Thoracic aorta (tissue), 2 donors: ENCODE data around the gene SLC39A5. TPM values are rescaled to one million over a fixed set of nuclear protein-coding genes. Genes with fewer than 3 reads are reported as not detected.
"Not testable (repeated sequence)": the region's sequence is repeated elsewhere in the genome, so short reads cannot be mapped to it uniquely, and the experiment has no call there.

Experiments used
- ATAC-seq: fragments of 150-250 bp; one replicate; pipeline ENCODE4 v1.8.0; 2017; ENCODE audit warnings: low read depth; ENCODE audit not compliant: insufficient number of reproducible peaks, low FRiP score
- DNase-seq: peaks from one replicate; pipeline ENCODE4 v3.0.0-alpha.2; 2020; ENCODE audit warnings: low spot score
- H3K27ac ChIP-seq, 2 donors: fragments of 200-600 bp; sonication (generic); 1 replicate in 1 of 2; 2 replicates in 1 of 2; pipeline ENCODE4 v1.5.1; 2016; ENCODE audit warnings: mild to moderate bottlenecking in 2 of 2, moderate library complexity in 2 of 2
- H3K27me3 ChIP-seq: fragments of 200-600 bp; sonication (generic); replicated peaks from 2 replicates; pipeline ENCODE4 v1.6.0; 2016; ENCODE audit warnings: mild to moderate bottlenecking; ENCODE audit not compliant: insufficient read depth
- H3K36me3 ChIP-seq: fragments of 200-600 bp; sonication (generic); one replicate; pipeline ENCODE4 v1.5.1; 2016
- H3K4me1 ChIP-seq, 2 donors: fragments of 200-600 bp; sonication (generic); 1 replicate in 1 of 2; 2 replicates in 1 of 2; pipeline versions ENCODE4 v1.5.1 to v1.6.0; 2016; ENCODE audit warnings: low read depth in 2 of 2, mild to moderate bottlenecking in 1 of 2; ENCODE audit not compliant: control insufficient read depth in 1 of 2
- H3K4me3 ChIP-seq: fragments of 200-600 bp; sonication (generic); 2 replicates; pipeline ENCODE4 v1.5.1; 2016; ENCODE audit warnings: mild to moderate bottlenecking
- H3K9me3 ChIP-seq: fragments of 200-600 bp; sonication (generic); 2 replicates; pipeline ENCODE4 v1.5.1; 2016
- CTCF ChIP-seq: fragments of 200-600 bp; sonication (generic); IDR thresholded peaks from one replicate; pipeline ENCODE4 v1.5.1; 2019; ENCODE audit warnings: antibody characterized with exemption
- total RNA-seq, 2 donors: library from RNA; depleted of rRNA; stranded (reverse); fragments of >200 nt; gene quantifications; one replicate each; pipeline versions ENCODE4 v1.1.0 to v1.2.3, GENCODE V29; 2016

SLC39A5 gene
- total RNA-seq, 2 donors from 2014 or later, result not detected

GRCh38 chr12:56260380-56260779 is 30.5 kb downstream of the SLC39A5 start:
- no peak overlapping the region for H3K4me3 ChIP-seq
- ATAC-seq (no peak), DNase-seq (no peak)
- H3K27ac ChIP-seq, result no peak overlapping the region
- no peaks in the 10 kb centered on the region for H3K9me3 ChIP-seq
- peaks cover 4% of the 10 kb centered on the region for H3K36me3 ChIP-seq
- H3K27me3 ChIP-seq, result no peaks in the 10 kb centered on the region
- peaks cover 13 to 30% of the 10 kb centered on the region in 2 donors for H3K4me1 ChIP-seq
- no peak for TF ChIP-seq CTCF

GRCh38 chr12:56260921-56261320 is 31.1 kb downstream of the SLC39A5 start:
- Histone ChIP-seq H3K4me3 (no peak overlapping the region), H3K27me3 (no peaks in the 10 kb centered on the region), H3K36me3 (no peaks in the 10 kb centered on the region), H3K9me3 (no peaks in the 10 kb centered on the region), H3K4me1 (peaks cover 13 to 25% of the 10 kb centered on the region in 2 donors), H3K27ac (no peak overlapping the region)
- no peak for ATAC-seq
- TF ChIP-seq CTCF, result no peak
- no peak for DNase-seq

GRCh38 chr12:56261503-56262232 is 31.8 kb downstream of the SLC39A5 start:
- no peak overlapping the region for H3K27ac ChIP-seq
- DNase-seq (no peak), ATAC-seq (no peak)
- TF ChIP-seq CTCF, result no peak
- H3K27me3 ChIP-seq, result no peaks in the 10 kb centered on the region
- no peaks in the 10 kb centered on the region for H3K36me3 ChIP-seq
- H3K4me1 ChIP-seq, result peaks cover 12 to 17% of the 10 kb centered on the region in 2 donors
- H3K4me3 ChIP-seq, result no peak overlapping the region
- H3K9me3 ChIP-seq, result no peaks in the 10 kb centered on the region

- not testable (repeated sequence) for H3K9me3 ChIP-seq, H3K36me3 ChIP-seq, DNase-seq, H3K4me3 ChIP-seq, ATAC-seq, H3K27ac ChIP-seq, H3K27me3 ChIP-seq
- peaks cover 10 to 15% of the 10 kb centered on the region in 2 donors for H3K4me1 ChIP-seq
Measured at GRCh38 chr12:56262955-56263354, 33.1 kb downstream of the SLC39A5 start.

- peaks cover 10 to 19% of the 10 kb centered on the region in 2 donors for H3K4me1 ChIP-seq
- H3K27me3 ChIP-seq, H3K36me3 ChIP-seq, H3K9me3 ChIP-seq, ATAC-seq, DNase-seq: not testable (repeated sequence)
- peak overlapping the region; percentile 95 to 98 for H3K27ac ChIP-seq
- H3K4me3 ChIP-seq, result peak overlapping the region; percentile 98
Measured at GRCh38 chr12:56266068-56266692, 36.3 kb downstream of the SLC39A5 start.

GRCh38 chr12:56266693-56267442 is 37.0 kb downstream of the SLC39A5 start, which contains the start of gene COQ10A:
Gene COQ10A (plus strand): TSS chr12:56266942. CDS start chr12:56267119, 177 bp downstream.
- ATAC-seq, result peak; percentile 84
- H3K4me1 ChIP-seq, result peaks cover 10 to 23% of the 10 kb centered on the region in 2 donors
- peak; percentile 61 for TF ChIP-seq CTCF
- no peaks in the 10 kb centered on the region for H3K36me3 ChIP-seq
- H3K4me3 ChIP-seq, result peak within 1 kb of the TSS; percentile 98
- no peaks in the 10 kb centered on the region for H3K27me3 ChIP-seq
- H3K9me3 ChIP-seq, result no peaks in the 10 kb centered on the region
- H3K27ac ChIP-seq, result peak within 1 kb of the TSS; percentile 95 to 98
- peak; percentile 69 for DNase-seq
